ENCODE results near the gene SCAPER. TPM values are rescaled to one million over a fixed set of nuclear protein-coding genes. Genes with fewer than 3 reads are reported as not detected.

Gene SCAPER
- total RNA-seq, 1 donor from 2014 or later: 58.0 TPM

- H3K9me3 Mint-ChIP-seq (ENCODE audit: unreplicated experiment): peaks cover 6% of the 10 kb centered on the region
Measured at GRCh38 chr15:76684002-76684401, 221.1 kb downstream of the SCAPER start.

DNA sequence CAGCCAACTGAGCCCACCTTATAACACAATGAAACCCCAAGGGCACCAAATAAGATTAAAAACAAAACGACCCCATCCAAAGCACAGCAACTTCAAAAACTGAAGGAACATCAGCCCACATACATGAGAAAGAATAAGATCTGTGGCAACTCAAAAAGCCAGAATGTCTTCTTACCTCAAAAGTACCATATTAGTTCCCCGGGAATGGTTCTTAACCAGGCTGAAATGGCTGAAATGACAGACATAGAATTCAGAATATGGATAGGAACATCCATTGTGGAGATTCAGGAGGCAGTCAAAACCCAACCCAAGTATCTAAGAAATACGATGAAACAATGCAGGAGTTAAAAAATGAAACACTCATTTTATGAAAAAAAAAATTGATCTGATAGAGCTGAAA, 222.3 kb downstream of the SCAPER start:
- Mint-ChIP-seq H3K9me3 (ENCODE audit: unreplicated experiment) (peaks cover 4% of the 10 kb centered on the region), H3K4me3 (ENCODE audit: unreplicated experiment) (no peak overlapping the region), H3K27me3 (ENCODE audit: unreplicated experiment) (peaks cover 2% of the 10 kb centered on the region), H3K4me1 (ENCODE audit: low read depth, unreplicated experiment) (no peaks in the 10 kb centered on the region), H3K36me3 (ENCODE audit: unreplicated experiment) (peaks cover 13% of the 10 kb centered on the region), H3K27ac (ENCODE audit: unreplicated experiment) (no peak overlapping the region)
- DNase-seq: no peak
- no peak for TF ChIP-seq CTCF (IDR thresholded peaks at IDR 0.05; ENCODE audit: partially characterized antibody, unreplicated experiment)

More at GRCh38 chr15:76684002-76684401, 221.1 kb downstream of the SCAPER start:
- no peaks in the 10 kb centered on the region for H3K4me1 Mint-ChIP-seq (ENCODE audit: low read depth, unreplicated experiment)
- no peak overlapping the region for H3K27ac Mint-ChIP-seq (ENCODE audit: unreplicated experiment)
- peaks cover 2% of the 10 kb centered on the region for H3K27me3 Mint-ChIP-seq (ENCODE audit: unreplicated experiment)
- DNase-seq: no peak
- TF ChIP-seq CTCF (IDR thresholded peaks at IDR 0.05; ENCODE audit: partially characterized antibody, unreplicated experiment): no peak
- no peak overlapping the region for H3K4me3 Mint-ChIP-seq (ENCODE audit: unreplicated experiment)
- H3K36me3 Mint-ChIP-seq (ENCODE audit: unreplicated experiment): peaks cover 16% of the 10 kb centered on the region

- no peak for TF ChIP-seq CTCF (IDR thresholded peaks at IDR 0.05; ENCODE audit: partially characterized antibody, unreplicated experiment)
- DNase-seq: no peak
- H3K9me3 Mint-ChIP-seq (ENCODE audit: unreplicated experiment): peaks cover 4% of the 10 kb centered on the region
- H3K4me1 Mint-ChIP-seq (ENCODE audit: low read depth, unreplicated experiment): no peaks in the 10 kb centered on the region
- no peak overlapping the region for H3K4me3 Mint-ChIP-seq (ENCODE audit: unreplicated experiment)
- H3K27ac Mint-ChIP-seq (ENCODE audit: unreplicated experiment): no peak overlapping the region
- H3K36me3 Mint-ChIP-seq (ENCODE audit: unreplicated experiment): peaks cover 13% of the 10 kb centered on the region
- H3K27me3 Mint-ChIP-seq (ENCODE audit: unreplicated experiment): peaks cover 2% of the 10 kb centered on the region
Measured at GRCh38 chr15:76682259-76682658, 222.9 kb downstream of the SCAPER start.

DNA sequence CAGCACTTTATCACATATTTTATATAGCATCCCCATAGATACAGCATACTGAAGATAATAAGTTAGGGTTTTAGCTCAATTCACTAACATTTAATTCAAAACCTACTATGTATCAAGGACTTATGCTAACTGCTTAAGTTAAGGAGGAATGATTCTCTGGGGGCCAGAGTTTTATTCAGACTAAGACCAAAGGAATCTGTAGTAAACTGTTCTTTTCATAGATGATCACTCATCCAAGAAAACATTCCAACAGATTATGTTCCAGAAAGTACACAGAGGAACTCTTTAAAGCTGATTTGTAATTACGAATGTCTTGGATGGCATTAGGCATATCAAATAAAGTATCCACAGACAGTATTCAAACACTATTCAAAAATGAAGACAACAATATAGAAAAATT, 226.4 kb downstream of the SCAPER start:
- H3K4me3 Mint-ChIP-seq (ENCODE audit: unreplicated experiment): no peak overlapping the region
- no peak overlapping the region for H3K27ac Mint-ChIP-seq (ENCODE audit: unreplicated experiment)
- peaks cover 4% of the 10 kb centered on the region for H3K9me3 Mint-ChIP-seq (ENCODE audit: unreplicated experiment)
- no peaks in the 10 kb centered on the region for H3K4me1 Mint-ChIP-seq (ENCODE audit: low read depth, unreplicated experiment)
- no peak for DNase-seq
- H3K36me3 Mint-ChIP-seq (ENCODE audit: unreplicated experiment): peaks cover 13% of the 10 kb centered on the region
- H3K27me3 Mint-ChIP-seq (ENCODE audit: unreplicated experiment): peaks cover 2% of the 10 kb centered on the region
- TF ChIP-seq CTCF (IDR thresholded peaks at IDR 0.05; ENCODE audit: partially characterized antibody, unreplicated experiment): no peak

- no peak overlapping the region for H3K4me3 Mint-ChIP-seq (ENCODE audit: unreplicated experiment)
- no peak overlapping the region for H3K27ac Mint-ChIP-seq (ENCODE audit: unreplicated experiment)
- H3K4me1 Mint-ChIP-seq (ENCODE audit: low read depth, unreplicated experiment): peaks cover 3% of the 10 kb centered on the region
- no peaks in the 10 kb centered on the region for H3K27me3 Mint-ChIP-seq (ENCODE audit: unreplicated experiment)
- peaks cover 3% of the 10 kb centered on the region for H3K36me3 Mint-ChIP-seq (ENCODE audit: unreplicated experiment)
- no peak for DNase-seq
- no peaks in the 10 kb centered on the region for H3K9me3 Mint-ChIP-seq (ENCODE audit: unreplicated experiment)
- TF ChIP-seq CTCF (IDR thresholded peaks at IDR 0.05; ENCODE audit: partially characterized antibody, unreplicated experiment): no peak
Measured at GRCh38 chr15:76674883-76675282, 230.3 kb downstream of the SCAPER start.
